Smooth muscle cell (in vitro differentiated cells): ENCODE results near the gene FSTL5. TPM values are rescaled to one million over a fixed set of nuclear protein-coding genes. Genes with fewer than 3 reads are reported as not detected.

Experiments
- DNase-seq: peaks from one replicate; lab custom pipeline; 2025; ENCODE audit not compliant: unreplicated experiment; lab: John Stamatoyannopoulos, UW
- H2AFZ ChIP-seq: fragments of 200-600 bp; sonication (generic); 2 replicates; pipeline ENCODE4 v1.6.0; 2016; ENCODE audit warnings: antibody characterized with exemption, low read depth, mild to moderate bottlenecking
- H3F3A ChIP-seq: fragments of 200-600 bp; sonication (generic); 2 replicates; pipeline ENCODE4 v1.6.0; 2017; ENCODE audit warnings: antibody characterized with exemption, low read depth
- H3K27ac ChIP-seq: fragments of 200-600 bp; sonication (generic); 2 replicates; pipeline ENCODE4 v1.5.1; 2016; ENCODE audit warnings: low read depth, mild to moderate bottlenecking
- H3K27me3 ChIP-seq: fragments of 200-600 bp; sonication (generic); 2 replicates; pipeline ENCODE4 v1.6.1; 2016; ENCODE audit warnings: low read depth, mild to moderate bottlenecking
- H3K36me3 ChIP-seq: fragments of 200-600 bp; sonication (generic); 2 replicates; pipeline ENCODE4 v1.5.1; 2016; ENCODE audit warnings: low read depth
- H3K4me1 ChIP-seq: fragments of 200-600 bp; sonication (generic); 2 replicates; pipeline ENCODE4 v1.5.1; 2016; ENCODE audit warnings: low read depth
- H3K4me2 ChIP-seq: fragments of 200-600 bp; sonication (generic); 2 replicates; pipeline ENCODE4 v1.6.0; 2016; ENCODE audit warnings: mild to moderate bottlenecking
- H3K4me3 ChIP-seq: fragments of 200-600 bp; sonication (generic); 2 replicates; pipeline ENCODE4 v1.5.1; 2016; ENCODE audit warnings: mild to moderate bottlenecking
- H3K79me2 ChIP-seq: fragments of 200-600 bp; sonication (generic); 2 replicates; pipeline ENCODE4 v1.6.0; 2016; ENCODE audit warnings: low read depth, mild to moderate bottlenecking
- H3K9ac ChIP-seq: fragments of 200-600 bp; sonication (generic); 2 replicates; pipeline ENCODE4 v1.6.0; 2016; ENCODE audit warnings: low read depth
- H3K9me3 ChIP-seq: fragments of 200-600 bp; sonication (generic); replicated peaks from 2 replicates; pipeline ENCODE4 v1.5.1; 2016; ENCODE audit warnings: low read depth
- H4K20me1 ChIP-seq: fragments of 200-600 bp; sonication (generic); 2 replicates; pipeline ENCODE4 v1.6.0; 2016; ENCODE audit warnings: low read depth
- WGBS: methylation state at CpG from one replicate; pipeline ENCODE4 v1.1.7; 2016; ENCODE audit warnings: low lambda C conversion rate; 5-methylcytosine and 5-hydroxymethylcytosine counted together
- polyA plus RNA-seq: library from polyadenylated mRNA; unstranded; fragments of >200 nt; fragmentation: Nextera tagmentation; extraction: Ambion mirVana; gene quantifications from 2 replicates; pipeline ENCODE4 v1.2.1, GENCODE V29; 2016
- total RNA-seq: library from RNA; depleted of rRNA; stranded (reverse); fragments of >200 nt; gene quantifications from 2 replicates; pipeline ENCODE4 v1.2.3, GENCODE V29; 2014
- TF ChIP-seq, protein P1 (sequence below): fragments of 200-600 bp; sonication (generic); IDR thresholded peaks from 2 replicates; pipeline ENCODE4 v1.5.1; 2017; ENCODE audit warnings: borderline replicate concordance, mild to moderate bottlenecking, antibody characterized with exemption; ENCODE audit not compliant: insufficient read depth, poor library complexity, severe bottlenecking

FSTL5 gene
- total and polyA plus RNA-seq, 2 experiments from 2014 or later: 0.04 TPM; not detected in 1

- H3K27me3 ChIP-seq: no peaks in the 10 kb centered on the region
- no peaks in the 10 kb centered on the region for H3F3A ChIP-seq
- TF ChIP-seq, protein P1, sequence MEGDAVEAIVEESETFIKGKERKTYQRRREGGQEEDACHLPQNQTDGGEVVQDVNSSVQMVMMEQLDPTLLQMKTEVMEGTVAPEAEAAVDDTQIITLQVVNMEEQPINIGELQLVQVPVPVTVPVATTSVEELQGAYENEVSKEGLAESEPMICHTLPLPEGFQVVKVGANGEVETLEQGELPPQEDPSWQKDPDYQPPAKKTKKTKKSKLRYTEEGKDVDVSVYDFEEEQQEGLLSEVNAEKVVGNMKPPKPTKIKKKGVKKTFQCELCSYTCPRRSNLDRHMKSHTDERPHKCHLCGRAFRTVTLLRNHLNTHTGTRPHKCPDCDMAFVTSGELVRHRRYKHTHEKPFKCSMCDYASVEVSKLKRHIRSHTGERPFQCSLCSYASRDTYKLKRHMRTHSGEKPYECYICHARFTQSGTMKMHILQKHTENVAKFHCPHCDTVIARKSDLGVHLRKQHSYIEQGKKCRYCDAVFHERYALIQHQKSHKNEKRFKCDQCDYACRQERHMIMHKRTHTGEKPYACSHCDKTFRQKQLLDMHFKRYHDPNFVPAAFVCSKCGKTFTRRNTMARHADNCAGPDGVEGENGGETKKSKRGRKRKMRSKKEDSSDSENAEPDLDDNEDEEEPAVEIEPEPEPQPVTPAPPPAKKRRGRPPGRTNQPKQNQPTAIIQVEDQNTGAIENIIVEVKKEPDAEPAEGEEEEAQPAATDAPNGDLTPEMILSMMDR: no peak
- no peaks in the 10 kb centered on the region for H3K4me1 ChIP-seq
- no peaks in the 10 kb centered on the region for H3K79me2 ChIP-seq
- DNase-seq: no peak
- H2AFZ ChIP-seq: no peak overlapping the region
- 76% methylated on average over 1 of the region's 1 CpG for WGBS
- no peak overlapping the region for H3K4me2 ChIP-seq
- no peak overlapping the region for H3K27ac ChIP-seq
- no peak overlapping the region for H3K9ac ChIP-seq
- H4K20me1 ChIP-seq: no peaks in the 10 kb centered on the region
- H3K9me3 ChIP-seq: no peaks in the 10 kb centered on the region
- H3K36me3 ChIP-seq: no peaks in the 10 kb centered on the region
- no peak overlapping the region for H3K4me3 ChIP-seq
Measured at GRCh38 chr4:161987611-161988010, 176.2 kb downstream of the FSTL5 start.

GRCh38 chr4:161952382-161952781 is 211.4 kb downstream of the FSTL5 start:
- Histone ChIP-seq H3K4me3 (no peak overlapping the region), H3K79me2 (no peaks in the 10 kb centered on the region), H3K9ac (no peak overlapping the region), H2AFZ (no peak overlapping the region), H3F3A (no peaks in the 10 kb centered on the region), H3K4me2 (no peak overlapping the region), H3K4me1 (no peaks in the 10 kb centered on the region), H3K9me3 (no peaks in the 10 kb centered on the region), H3K36me3 (no peaks in the 10 kb centered on the region), H4K20me1 (no peaks in the 10 kb centered on the region), H3K27ac (no peak overlapping the region), H3K27me3 (no peaks in the 10 kb centered on the region)
- 93% methylated on average over 2 of the region's 2 CpGs for WGBS
- DNase-seq: no peak
- TF ChIP-seq, protein P1: peak; percentile 8

- H3K9me3 ChIP-seq: no peaks in the 10 kb centered on the region
- TF ChIP-seq, protein P1: no peak
- no peaks in the 10 kb centered on the region for H4K20me1 ChIP-seq
- peak overlapping the region; percentile 23 for H3K27ac ChIP-seq
- no peaks in the 10 kb centered on the region for H3K36me3 ChIP-seq
- no peaks in the 10 kb centered on the region for H3F3A ChIP-seq
- no peak overlapping the region for H3K4me3 ChIP-seq
- H3K79me2 ChIP-seq: no peaks in the 10 kb centered on the region
- no peak for DNase-seq
- WGBS: 82% methylated on average over 4 of the region's 4 CpGs
- no peak overlapping the region for H3K9ac ChIP-seq
- H3K4me2 ChIP-seq: peak overlapping the region; percentile 21
- no peaks in the 10 kb centered on the region for H3K27me3 ChIP-seq
- H3K4me1 ChIP-seq: no peaks in the 10 kb centered on the region
- no peak overlapping the region for H2AFZ ChIP-seq
Measured at GRCh38 chr4:161949946-161950725, 213.7 kb downstream of the FSTL5 start.
